HEK293T (cell line): Measurements from ENCODE around the gene PLEKHG4B.
"Not testable (repeated sequence)": the region's sequence is repeated elsewhere in the genome, so short reads cannot be mapped to it uniquely, and the experiment has no call there.

ENCODE experiments used
- CTCF ChIA-PET: fragments of 350-600 bp; formaldehyde crosslinking; extraction: SDS; loops from one replicate; lab custom pipeline; 2021; ENCODE audit warnings: antibody characterized with exemption, inconsistent platforms; lab: Yijun Ruan, JAX
- POLR2A ChIA-PET: fragments of 350-600 bp; formaldehyde crosslinking; extraction: SDS; loops from one replicate; lab custom pipeline; 2020; ENCODE audit warnings: antibody characterized with exemption, inconsistent platforms; lab: Yijun Ruan, JAX
- DNase-seq: peaks from one replicate; pipeline ENCODE4 v3.0.0; 2012; ENCODE audit warnings: mixed read lengths; ENCODE audit errors: extremely low spot score
- ARNT ChIP-seq: fragments of 450-650 bp; IDR thresholded peaks from 2 replicates; pipeline ENCODE4 v1.6.1; 2017; ENCODE audit warnings: mild to moderate bottlenecking
- BHLHE40 ChIP-seq: fragments of 450-650 bp; IDR thresholded peaks from 2 replicates; pipeline ENCODE4 v1.6.1; 2016; ENCODE audit warnings: mild to moderate bottlenecking, moderate library complexity, borderline replicate concordance
- CTBP1 ChIP-seq: fragments of 450-650 bp; IDR thresholded peaks from 2 replicates; pipeline ENCODE4 v1.6.1; 2016; ENCODE audit warnings: borderline replicate concordance
- ELF4 ChIP-seq: fragments of 450-650 bp; IDR thresholded peaks from 2 replicates; pipeline ENCODE4 v1.6.1; 2017; ENCODE audit warnings: antibody characterized with exemption
- FOXA1 ChIP-seq: fragments of 450-650 bp; IDR thresholded peaks from 2 replicates; pipeline ENCODE4 v1.6.1; 2016; ENCODE audit warnings: mild to moderate bottlenecking
- FOXK2 ChIP-seq: fragments of 450-650 bp; IDR thresholded peaks from 2 replicates; pipeline ENCODE4 v1.6.1; 2016; ENCODE audit warnings: mild to moderate bottlenecking
- FOXM1 ChIP-seq: fragments of 450-650 bp; IDR thresholded peaks from 2 replicates; pipeline ENCODE4 v1.6.1; 2017; ENCODE audit warnings: mild to moderate bottlenecking, borderline replicate concordance
- HDGF ChIP-seq: fragments of 450-650 bp; IDR thresholded peaks from 2 replicates; pipeline ENCODE4 v1.6.1; 2017; ENCODE audit warnings: antibody characterized with exemption, borderline replicate concordance
- L3MBTL2 ChIP-seq: fragments of 450-650 bp; conservative IDR thresholded peaks from 2 replicates; pipeline ENCODE4 v1.6.1; 2016; ENCODE audit warnings: mild to moderate bottlenecking
- LEF1 ChIP-seq: fragments of 450-650 bp; IDR thresholded peaks from 2 replicates; pipeline ENCODE4 v1.6.1; 2017; ENCODE audit warnings: mild to moderate bottlenecking, borderline replicate concordance
- NFRKB ChIP-seq: fragments of 450-650 bp; IDR thresholded peaks from 2 replicates; pipeline ENCODE4 v1.6.1; 2016; ENCODE audit warnings: mild to moderate bottlenecking, moderate library complexity
- SP1 ChIP-seq: fragments of 450-650 bp; IDR thresholded peaks from 2 replicates; pipeline ENCODE4 v1.6.1; 2017
- SUZ12 ChIP-seq: fragments of 450-650 bp; IDR thresholded peaks from 2 replicates; pipeline ENCODE4 v1.6.1; 2016; ENCODE audit warnings: mild to moderate bottlenecking
- TARDBP ChIP-seq: fragments of 450-650 bp; IDR thresholded peaks from 2 replicates; pipeline ENCODE4 v1.6.1; 2016
- ZNF384 ChIP-seq: fragments of 450-650 bp; IDR thresholded peaks from 2 replicates; pipeline ENCODE4 v1.6.1; 2016
- TF ChIP-seq, protein P1 (sequence below): fragments of 450-650 bp; IDR thresholded peaks from 2 replicates; pipeline ENCODE4 v1.6.1; 2016

The PLEKHG4B gene

DNA sequence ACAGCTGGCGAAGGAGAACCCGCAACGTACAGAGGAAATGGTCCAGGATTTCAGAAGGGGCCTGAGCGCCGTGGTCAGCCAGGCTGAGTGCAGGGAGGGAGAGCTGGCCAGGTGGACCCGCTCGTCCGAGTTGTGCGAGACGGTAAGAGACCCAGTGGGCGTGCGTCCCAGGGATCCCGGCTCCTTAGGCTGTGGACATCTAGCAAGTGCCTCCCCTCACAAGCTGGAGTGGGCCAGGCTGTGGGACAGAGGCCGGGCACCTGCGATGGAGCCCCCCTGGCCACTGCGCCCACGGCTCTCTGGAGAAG, 69.8 kb downstream of the PLEKHG4B start:
- TF ChIP-seq NFRKB, result no peak
- ChIA-PET CTCF (no interaction called here), POLR2A (no interaction called here)
- no peak for DNase-seq

DNA sequence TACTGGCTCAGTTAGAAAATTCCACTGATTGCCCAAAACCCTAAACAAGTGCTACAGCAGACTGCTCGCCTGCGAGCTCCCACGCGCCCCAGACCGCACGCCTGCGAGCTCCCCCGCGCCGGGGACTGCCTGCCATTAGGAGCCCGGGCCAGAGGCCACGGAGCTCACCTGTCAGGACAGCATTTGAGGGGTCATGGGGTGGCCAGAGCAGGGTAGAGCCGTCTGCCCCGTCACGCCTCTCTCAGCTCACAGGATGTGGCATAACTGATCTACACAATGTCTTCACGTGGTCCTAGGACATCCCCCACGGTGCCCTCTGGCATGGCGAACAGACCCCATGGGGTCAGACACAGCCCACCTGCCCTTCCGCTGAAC, 70.2 kb downstream of the PLEKHG4B start:
- CTCF ChIA-PET, result no interaction called here
- POLR2A ChIA-PET, result interaction anchor here (0.6 kb wide), 1 partner anchor 56 kb away, joined by 3 read pairs; the partner anchor contains the start of genes CCDC127 and SDHA

DNA sequence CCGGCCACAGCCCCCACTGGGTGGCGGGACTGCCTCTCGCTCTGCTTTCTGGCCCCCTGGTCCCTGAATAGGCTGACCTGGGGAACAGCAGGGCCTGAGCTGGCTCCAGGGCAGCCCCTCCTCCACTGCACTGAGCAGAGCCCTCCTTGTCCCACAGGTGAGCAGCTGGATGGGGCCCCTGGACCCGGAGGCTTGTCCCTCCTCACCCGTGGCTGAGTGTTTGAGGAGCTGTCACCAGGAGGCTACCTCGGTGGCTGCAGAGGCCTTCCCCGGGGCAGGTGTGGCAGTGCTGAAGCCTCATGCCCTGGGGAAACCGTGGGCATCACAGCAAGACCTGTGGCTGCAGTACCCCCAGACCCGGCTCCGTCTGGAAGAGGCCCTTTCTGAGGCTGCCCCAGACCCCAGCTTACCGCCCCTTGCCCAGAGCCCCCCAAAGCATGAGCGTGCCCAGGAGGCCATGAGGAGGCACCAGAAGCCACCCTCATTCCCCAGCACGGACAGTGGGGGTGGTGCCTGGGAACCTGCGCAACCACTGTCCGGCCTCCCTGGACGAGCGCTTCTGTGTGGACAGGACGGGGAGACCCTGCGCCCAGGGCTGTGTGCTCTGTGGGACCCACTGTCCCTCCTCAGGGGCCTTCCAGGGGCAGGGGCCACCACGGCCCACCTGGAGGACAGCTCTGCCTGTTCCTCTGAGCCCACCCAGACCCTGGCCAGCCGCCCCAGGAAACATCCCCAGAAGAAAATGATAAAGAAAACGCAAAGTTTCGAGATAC, 70.8 kb downstream of the PLEKHG4B start:
- TF ChIP-seq SUZ12 (no peak), ZNF384 (no peak), FOXM1 (no peak), TARDBP (no peak), HDGF (no peak), BHLHE40 (no peak), CTBP1 (no peak), NFRKB (no peak), L3MBTL2 (no peak), SP1 (no peak), FOXA1 (no peak)
- TF ChIP-seq, protein P1, sequence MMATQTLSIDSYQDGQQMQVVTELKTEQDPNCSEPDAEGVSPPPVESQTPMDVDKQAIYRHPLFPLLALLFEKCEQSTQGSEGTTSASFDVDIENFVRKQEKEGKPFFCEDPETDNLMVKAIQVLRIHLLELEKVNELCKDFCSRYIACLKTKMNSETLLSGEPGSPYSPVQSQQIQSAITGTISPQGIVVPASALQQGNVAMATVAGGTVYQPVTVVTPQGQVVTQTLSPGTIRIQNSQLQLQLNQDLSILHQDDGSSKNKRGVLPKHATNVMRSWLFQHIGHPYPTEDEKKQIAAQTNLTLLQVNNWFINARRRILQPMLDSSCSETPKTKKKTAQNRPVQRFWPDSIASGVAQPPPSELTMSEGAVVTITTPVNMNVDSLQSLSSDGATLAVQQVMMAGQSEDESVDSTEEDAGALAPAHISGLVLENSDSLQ, result no peak
- POLR2A ChIA-PET, result interaction anchor here (0.6 kb wide), 1 partner anchor 55 kb away, joined by 3 read pairs; the partner anchor contains the start of genes CCDC127 and SDHA
- CTCF ChIA-PET, result no interaction called here

More for the DNA sequence above, 70.2 kb downstream of the PLEKHG4B start:
- no peak for DNase-seq
- TF ChIP-seq FOXK2 (no peak), CTBP1 (no peak), FOXM1 (no peak), ELF4 (no peak)
- TF ChIP-seq, protein P1, result no peak

DNA sequence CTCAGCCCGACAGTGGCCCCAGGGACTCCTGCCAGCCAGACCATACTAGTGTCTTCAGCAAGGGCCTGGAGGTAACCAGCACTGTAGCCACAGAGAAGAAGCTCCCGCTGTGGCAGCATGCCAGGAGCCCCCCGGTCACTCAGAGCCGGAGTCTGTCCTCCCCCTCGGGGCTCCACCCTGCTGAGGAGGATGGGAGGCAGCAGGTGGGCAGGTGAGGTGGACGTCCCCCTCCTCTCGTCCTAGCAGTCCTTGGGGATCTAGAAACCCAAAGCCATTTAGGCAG, 71.3 kb downstream of the PLEKHG4B start:
- ChIA-PET CTCF (no interaction called here), POLR2A (no interaction called here)
- no peak for DNase-seq
- TF ChIP-seq TARDBP, result no peak
- TF ChIP-seq SUZ12, result no peak
- TF ChIP-seq FOXK2, result no peak
- no peak for TF ChIP-seq LEF1
- no peak for TF ChIP-seq FOXA1
- no peak for TF ChIP-seq L3MBTL2

More for the DNA sequence above, 70.8 kb downstream of the PLEKHG4B start:
- DNase-seq, result no peak

DNA sequence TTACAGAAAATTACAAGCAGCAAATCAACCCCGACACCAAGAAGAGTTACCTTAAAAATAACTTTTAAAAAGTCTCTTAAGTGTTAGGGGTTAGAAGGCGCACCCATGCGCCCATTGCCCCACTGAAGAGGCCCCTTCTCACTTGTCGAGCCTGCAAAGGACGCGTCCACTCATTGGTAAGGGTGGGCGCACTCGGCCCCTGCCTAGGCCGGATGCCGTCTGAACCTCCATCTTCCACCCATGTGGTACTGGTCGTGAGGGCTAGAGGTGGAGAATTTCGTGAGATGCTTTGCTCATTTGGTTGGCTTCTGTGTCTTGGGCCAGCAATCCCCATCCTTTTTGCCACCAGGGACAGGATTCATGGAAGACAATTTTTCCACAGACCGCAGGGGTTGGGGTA, 71.9 kb downstream of the PLEKHG4B start:
- DNase-seq, result no peak
- POLR2A ChIA-PET, result no interaction called here
- CTCF ChIA-PET, result no interaction called here
- TF ChIP-seq ZNF384, result no peak
- TF ChIP-seq SP1, result no peak

DNA sequence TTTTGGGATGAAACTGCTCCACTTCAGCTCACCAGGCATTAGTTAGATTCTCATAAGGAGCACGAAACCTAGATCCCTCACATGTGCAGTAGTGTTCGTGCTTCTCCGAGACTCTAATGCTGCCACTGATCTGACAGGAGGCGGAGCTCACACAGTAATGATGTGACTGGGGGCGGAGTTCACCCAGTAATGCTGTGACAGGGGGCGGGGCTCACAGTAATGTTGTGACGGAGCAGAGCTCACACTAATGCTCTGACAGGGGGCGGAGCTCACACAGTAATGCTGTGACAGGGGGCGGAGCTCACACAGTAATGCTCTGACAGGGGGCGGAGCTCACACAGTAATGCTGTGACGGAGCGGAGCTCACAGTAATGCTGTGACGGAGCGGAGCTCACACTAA, 72.3 kb downstream of the PLEKHG4B start:
- no peak for DNase-seq
- CTCF ChIA-PET, result no interaction called here
- POLR2A ChIA-PET, result no interaction called here
- no peak for TF ChIP-seq ELF4
- no peak for TF ChIP-seq BHLHE40
- TF ChIP-seq L3MBTL2, result no peak
- no peak for TF ChIP-seq LEF1
- no peak for TF ChIP-seq FOXK2
- no peak for TF ChIP-seq SUZ12
- no peak for TF ChIP-seq ARNT
- TF ChIP-seq NFRKB, result no peak
- TF ChIP-seq, protein P1, result no peak
- TF ChIP-seq HDGF, result no peak
- no peak for TF ChIP-seq SP1
- TF ChIP-seq TARDBP, result no peak
- TF ChIP-seq FOXM1, result no peak
- no peak for TF ChIP-seq ZNF384
- TF ChIP-seq CTBP1, result no peak

DNA sequence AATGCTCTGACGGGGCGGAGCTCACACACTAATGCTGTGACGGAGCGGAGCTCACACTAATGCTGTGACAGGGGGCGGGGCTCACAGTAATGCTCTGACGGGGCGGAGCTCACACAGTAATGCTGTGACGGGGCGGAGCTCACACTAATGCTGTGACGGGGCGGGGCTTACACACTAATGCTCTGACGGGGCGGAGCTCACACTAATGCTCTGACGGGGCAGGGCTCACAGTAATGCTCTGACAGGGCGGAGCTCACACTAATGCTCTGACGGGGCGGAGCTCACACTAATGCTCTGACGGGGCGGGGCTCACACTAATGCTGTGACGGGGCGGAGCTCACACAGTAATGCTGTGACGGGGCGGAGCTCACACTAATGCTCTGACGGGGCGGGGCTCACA, 72.8 kb downstream of the PLEKHG4B start:
- DNase-seq, POLR2A ChIA-PET, CTCF ChIA-PET: not testable (repeated sequence)
